HepG2 (cell line): ENCODE results near the gene LRSAM1. TPM values are rescaled to one million over a fixed set of nuclear protein-coding genes. Genes with fewer than 3 reads are reported as not detected.
A peak's percentile ranks its signal among the peaks of the same experiment; 100 is the strongest.

Experiments used
- ATAC-seq: fragments of 200-7000 bp; cut with Tn5 transposase; 3 replicates; pipeline ENCODE4 v1.9.1; 2020; ENCODE audit warnings: mild to moderate bottlenecking, moderate library complexity
- BruUV-seq: library from RNA; stranded (reverse); fragments of 400-500 nt; replicated peaks from 2 replicates; lab custom pipeline; 2021; lab: Mats Ljungman, UMichigan
- CTCF ChIA-PET: fragments of 300-600 bp; formaldehyde crosslinking; extraction: SDS; loops from one replicate; lab custom pipeline; 2021; ENCODE audit warnings: low total read pairs, inconsistent platforms, low intra/inter-chr PET ratio; lab: Yijun Ruan, JAX
- POLR2A ChIA-PET: fragments of 350-600 bp; sonication (Branson Sonifier 250); formaldehyde crosslinking; loops from one replicate; lab custom pipeline; 2020; ENCODE audit warnings: antibody characterized with exemption, inconsistent platforms; lab: Yijun Ruan, JAX
- DNase-seq: peaks from one replicate; pipeline ENCODE4 v3.0.0-alpha.2; 2015; ENCODE audit warnings: low spot score
- FAIRE-seq: peaks from 3 replicates; lab custom pipeline; 2011; peaks lifted over from hg19 to GRCh38; lab: Jason Lieb, UNC
- H2AFZ ChIP-seq: one replicate; pipeline ENCODE4 v1.6.1; 2011; ENCODE audit warnings: low read length, inconsistent platforms
- H3K27ac ChIP-seq: fragments of 300-600 bp; 3 replicates; pipeline ENCODE4 v1.8.0; 2011; ENCODE audit warnings: mixed run types, mild to moderate bottlenecking, mixed read lengths, low read length, inconsistent platforms; ENCODE audit not compliant: insufficient read depth; ENCODE audit errors: extremely low read length
- H3K27me3 ChIP-seq, 2 experiments: fragments of 200-600 bp in 1 of 2; 2 replicates in 1 of 2; 3 replicates in 1 of 2; pipeline versions ENCODE4 v1.6.0 to v1.8.0; 2011; ENCODE audit warnings: low read length in 2 of 2, mild to moderate bottlenecking in 2 of 2, moderate library complexity in 2 of 2, inconsistent platforms in 1 of 2; ENCODE audit not compliant: insufficient read depth in 2 of 2, control insufficient read depth in 1 of 2
- H3K36me3 ChIP-seq, 2 experiments: fragments of 200-600 bp in 1 of 2; replicated peaks in 1 of 2; 2 replicates in 1 of 2; 3 replicates in 1 of 2; pipeline versions ENCODE4 v1.5.1 to v1.8.0; 2011; ENCODE audit warnings: low read length in 2 of 2, inconsistent platforms in 1 of 2; ENCODE audit not compliant: insufficient read depth in 2 of 2, control insufficient read depth in 1 of 2
- H3K4me1 ChIP-seq: 2 replicates; pipeline ENCODE4 v1.5.1; 2012; ENCODE audit warnings: low read length, inconsistent platforms; ENCODE audit not compliant: insufficient read depth
- H3K4me2 ChIP-seq: 2 replicates; pipeline ENCODE4 v1.6.0; 2011; ENCODE audit warnings: low read depth, low read length, inconsistent platforms
- H3K4me3 ChIP-seq, 3 experiments: fragments of 200-600 bp in 1 of 3; sonication (generic), shearing (Covaris generic) in 1 of 3; replicated peaks in 1 of 3; 2 replicates each; pipeline ENCODE4 v1.5.1; 2011 to 2016; ENCODE audit warnings: low read length in 3 of 3, inconsistent platforms in 2 of 3, low read depth in 2 of 3, mild to moderate bottlenecking in 2 of 3, control low read depth in 1 of 3, mixed read lengths in 1 of 3; ENCODE audit not compliant: insufficient read depth in 1 of 3
- H3K79me2 ChIP-seq: one replicate; pipeline ENCODE4 v1.6.1; 2011; ENCODE audit warnings: low read length, inconsistent platforms; ENCODE audit not compliant: insufficient read depth
- H3K9ac ChIP-seq: 2 replicates; pipeline ENCODE4 v1.6.0; 2011; ENCODE audit warnings: mild to moderate bottlenecking, low read depth, low read length, inconsistent platforms; ENCODE audit not compliant: insufficient read depth
- H3K9me3 ChIP-seq: 2 replicates; pipeline ENCODE4 v1.5.1; 2012; ENCODE audit warnings: mild to moderate bottlenecking, low read length
- H4K20me1 ChIP-seq: 2 replicates; pipeline ENCODE4 v1.6.0; 2011; ENCODE audit warnings: inconsistent platforms, mild to moderate bottlenecking, low read length, moderate library complexity; ENCODE audit not compliant: insufficient read depth
- DNMT3B ChIP-seq: conservative IDR thresholded peaks from 2 replicates; pipeline ENCODE4 v1.6.1; 2016; ENCODE audit warnings: missing biosample characterization, control low read depth
- JUNB ChIP-seq: sonication (generic); formaldehyde crosslinking; IDR thresholded peaks from 2 replicates; pipeline ENCODE4 v1.8.0; 2022; ENCODE audit warnings: missing genetic modification reagents, mild to moderate bottlenecking, borderline replicate concordance
- KAT7 ChIP-seq: IDR thresholded peaks from 2 replicates; pipeline ENCODE4 v1.6.1; 2018; ENCODE audit warnings: borderline replicate concordance, missing compliant biosample characterization
- POLR2A ChIP-seq, 2 experiments: IDR thresholded peaks; 2 replicates each; pipeline ENCODE4 v1.6.1; 2011; ENCODE audit warnings: low read depth in 2 of 2, low read length in 2 of 2, mild to moderate bottlenecking in 1 of 2, moderate library complexity in 1 of 2; ENCODE audit not compliant: insufficient read depth in 1 of 2
- POLR2AphosphoS5 ChIP-seq: IDR thresholded peaks from 2 replicates; pipeline ENCODE4 v1.6.1; 2012; ENCODE audit warnings: low read depth, low read length
- RFX1 ChIP-seq: fragments of 450-650 bp; IDR thresholded peaks from 2 replicates; pipeline ENCODE4 v1.6.1; 2017
- WIZ ChIP-seq: sonication (generic); formaldehyde crosslinking; IDR thresholded peaks from 2 replicates; pipeline ENCODE4 v1.5.1; 2020; ENCODE audit warnings: mild to moderate bottlenecking, missing genetic modification reagents
- ZC3H13 ChIP-seq: sonication (generic); formaldehyde crosslinking; IDR thresholded peaks from 2 replicates; pipeline ENCODE4 v1.8.1; 2023; ENCODE audit warnings: mild to moderate bottlenecking, missing genetic modification reagents, moderate library complexity
- ZFP82 ChIP-seq: sonication (generic); formaldehyde crosslinking; IDR thresholded peaks from 2 replicates; pipeline ENCODE4 v1.5.1; 2020; ENCODE audit warnings: mild to moderate bottlenecking, missing genetic modification reagents, borderline replicate concordance
- ZGPAT ChIP-seq: IDR thresholded peaks from 2 replicates; pipeline ENCODE4 v1.6.1; 2016; ENCODE audit warnings: mild to moderate bottlenecking
- ZNF543 ChIP-seq: sonication (generic); formaldehyde crosslinking; IDR thresholded peaks from 2 replicates; pipeline ENCODE4 v1.4.0; 2020; ENCODE audit warnings: mild to moderate bottlenecking, missing genetic modification reagents
- ZNF597 ChIP-seq: sonication (generic); formaldehyde crosslinking; IDR thresholded peaks from 2 replicates; pipeline ENCODE4 v1.5.0; 2020; ENCODE audit warnings: missing genetic modification reagents
- ZNF784 ChIP-seq: sonication (generic); formaldehyde crosslinking; IDR thresholded peaks from 2 replicates; pipeline ENCODE4 v1.5.1; 2020; ENCODE audit warnings: missing genetic modification reagents, mild to moderate bottlenecking, borderline replicate concordance
- ZNF839 ChIP-seq: sonication (generic); formaldehyde crosslinking; IDR thresholded peaks from 2 replicates; pipeline ENCODE4 v1.4.0; 2020; ENCODE audit warnings: missing genetic modification reagents, mild to moderate bottlenecking, borderline replicate concordance
- ZNF879 ChIP-seq: sonication (generic); formaldehyde crosslinking; IDR thresholded peaks from 2 replicates; pipeline ENCODE4 v1.8.1; 2023; ENCODE audit warnings: missing genetic modification reagents
- WGBS: methylation state at CpG from one replicate; pipeline ENCODE4 v1.1.6; 2017; ENCODE audit warnings: low lambda C conversion rate; 5-methylcytosine and 5-hydroxymethylcytosine counted together
- in situ Hi-C: cut with HindIII; loops from 2 replicates; pipeline ENCODE4 v1.10.0; 2017; ENCODE audit warnings: low pct_unique_long_range_greater_than_20kb; ENCODE audit not compliant: extremely low pct_ligation_motif_present
- intact Hi-C: fragments of 100-400 bp; cut with micrococcal nuclease; formaldehyde crosslinking; loops from one replicate; pipeline ENCODE4 v1.10.0; 2022; ENCODE audit not compliant: unreplicated experiment
- polyA plus RNA-seq, 8 experiments: library from polyadenylated mRNA; depleted of rRNA in 3 of 8; stranded (reverse) in 7 of 8; unstranded in 1 of 8; fragments of >200 nt; fragmentation: Illumina TruSeq in 4 of 8; extraction: Trizol in 4 of 8; gene quantifications; 2 replicates each; pipeline versions ENCODE4 v1.2.1 to v1.2.3, GENCODE V29; 2011 to 2016; ENCODE audit warnings: low read depth in 4 of 8, missing spikeins in 1 of 8, mixed read lengths in 1 of 8; ENCODE audit not compliant: insufficient read depth in 1 of 8
- total RNA-seq, 5 experiments: library from RNA; depleted of rRNA; stranded (reverse); fragments of >200 nt; fragmentation: Illumina TruSeq; extraction: Trizol; gene quantifications; 2 replicates each; pipeline ENCODE4 v1.2.3, GENCODE V29; 2016; ENCODE audit warnings: low read depth in 1 of 5
- TF ChIP-seq, protein P1 (sequence below): sonication (generic); formaldehyde crosslinking; conservative IDR thresholded peaks from 2 replicates; pipeline ENCODE4 v1.8.0; 2022; ENCODE audit warnings: low read depth, missing genetic modification reagents
- TF ChIP-seq, protein P2 (sequence below): sonication (generic); formaldehyde crosslinking; conservative IDR thresholded peaks from 2 replicates; pipeline ENCODE4 v1.8.0; 2022; ENCODE audit warnings: mild to moderate bottlenecking, moderate library complexity, missing genetic modification reagents

The LRSAM1 gene
- total and polyA plus RNA-seq, 2 of the 13 experiments (the other 11 are each of a cell fraction or from before 2014, with no cell fraction given), result 8.7 to 10.2 TPM

GRCh38 chr9:127445851-127446712 lies 5.2 kb upstream of the LRSAM1 start:
- Histone ChIP-seq H3K36me3 (peaks cover 13 to 74% of the 10 kb centered on the region in 2 experiments), H4K20me1 (peaks cover 45% of the 10 kb centered on the region), H3K27ac (no peak overlapping the region), H3K27me3 (no peaks in the 10 kb centered on the region; a peak in 1 of 5 replicates), H3K4me2 (no peak overlapping the region), H3K79me2 (peaks cover 32% of the 10 kb centered on the region), H3K9ac (no peak overlapping the region), H3K4me3 (no peak overlapping the region), H2AFZ (no peak overlapping the region), H3K4me1 (peaks cover 22% of the 10 kb centered on the region), H3K9me3 (no peaks in the 10 kb centered on the region)
- ChIA-PET POLR2A (interaction anchor here (2.3 kb wide), 1 partner anchor 23 kb away, joined by 10 read pairs; the partner anchor contains the start of gene ZNF79), CTCF (no interaction called here)
- DNase-seq (no peak), FAIRE-seq (no peak), ATAC-seq (peak; percentile 3; the same call in 1 of the 3 replicates)
- in situ Hi-C loops (no loop called here), intact Hi-C loops (no loop called here)
- no TSS peak for BruUV-seq
- 96% methylated on average over 3 of the region's 4 CpGs for WGBS
- TF ChIP-seq POLR2A (IDR thresholded peaks at IDR 0.05; ENCODE audit: insufficient read depth in 1 of 2, low read depth in 2 of 2, low read length in 2 of 2) (peak; percentile 43 to 48; a peak in 3 of 4 replicates), POLR2AphosphoS5 (peak; percentile 43), ZNF784 (CRISPR knock-in tag) (0 out of 2 replicates have a peak, but pooled peaks have one; percentile 20), ZGPAT (CRISPR knock-in tag) (0 out of 2 replicates have a peak, but pooled peaks have one; percentile 18), ZC3H13 (CRISPR knock-in tag) (peak; percentile 44; the same call in 1 of the 2 replicates), ZNF879 (CRISPR knock-in tag) (no peak), WIZ (no peak), ZNF597 (CRISPR knock-in tag) (no peak), KAT7 (CRISPR knock-in tag) (no peak), ZNF839 (no peak), JUNB (0 out of 2 replicates have a peak, but pooled peaks have one; percentile 49), ZFP82 (CRISPR knock-in tag) (no peak), ZNF543 (CRISPR knock-in tag) (0 out of 2 replicates have a peak, but pooled peaks have one; percentile 21), DNMT3B (CRISPR knock-in tag) (no peak; the same call in 1 of the 2 replicates), RFX1 (no peak)
- TF ChIP-seq, protein P1, sequence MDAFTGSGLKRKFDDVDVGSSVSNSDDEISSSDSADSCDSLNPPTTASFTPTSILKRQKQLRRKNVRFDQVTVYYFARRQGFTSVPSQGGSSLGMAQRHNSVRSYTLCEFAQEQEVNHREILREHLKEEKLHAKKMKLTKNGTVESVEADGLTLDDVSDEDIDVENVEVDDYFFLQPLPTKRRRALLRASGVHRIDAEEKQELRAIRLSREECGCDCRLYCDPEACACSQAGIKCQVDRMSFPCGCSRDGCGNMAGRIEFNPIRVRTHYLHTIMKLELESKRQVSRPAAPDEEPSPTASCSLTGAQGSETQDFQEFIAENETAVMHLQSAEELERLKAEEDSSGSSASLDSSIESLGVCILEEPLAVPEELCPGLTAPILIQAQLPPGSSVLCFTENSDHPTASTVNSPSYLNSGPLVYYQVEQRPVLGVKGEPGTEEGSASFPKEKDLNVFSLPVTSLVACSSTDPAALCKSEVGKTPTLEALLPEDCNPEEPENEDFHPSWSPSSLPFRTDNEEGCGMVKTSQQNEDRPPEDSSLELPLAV (CRISPR knock-in tag), result 0 out of 2 replicates have a peak, but pooled peaks have one; percentile 31
- TF ChIP-seq, protein P2, sequence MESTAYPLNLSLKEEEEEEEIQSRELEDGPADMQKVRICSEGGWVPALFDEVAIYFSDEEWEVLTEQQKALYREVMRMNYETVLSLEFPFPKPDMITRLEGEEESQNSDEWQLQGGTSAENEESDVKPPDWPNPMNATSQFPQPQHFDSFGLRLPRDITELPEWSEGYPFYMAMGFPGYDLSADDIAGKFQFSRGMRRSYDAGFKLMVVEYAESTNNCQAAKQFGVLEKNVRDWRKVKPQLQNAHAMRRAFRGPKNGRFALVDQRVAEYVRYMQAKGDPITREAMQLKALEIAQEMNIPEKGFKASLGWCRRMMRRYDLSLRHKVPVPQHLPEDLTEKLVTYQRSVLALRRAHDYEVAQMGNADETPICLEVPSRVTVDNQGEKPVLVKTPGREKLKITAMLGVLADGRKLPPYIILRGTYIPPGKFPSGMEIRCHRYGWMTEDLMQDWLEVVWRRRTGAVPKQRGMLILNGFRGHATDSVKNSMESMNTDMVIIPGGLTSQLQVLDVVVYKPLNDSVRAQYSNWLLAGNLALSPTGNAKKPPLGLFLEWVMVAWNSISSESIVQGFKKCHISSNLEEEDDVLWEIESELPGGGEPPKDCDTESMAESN (CRISPR knock-in tag), result no peak
